Measurements from ENCODE around the gene TRIM41.
A peak's percentile ranks its signal among the peaks of the same experiment; 100 is the strongest.

Gene TRIM41

DNA sequence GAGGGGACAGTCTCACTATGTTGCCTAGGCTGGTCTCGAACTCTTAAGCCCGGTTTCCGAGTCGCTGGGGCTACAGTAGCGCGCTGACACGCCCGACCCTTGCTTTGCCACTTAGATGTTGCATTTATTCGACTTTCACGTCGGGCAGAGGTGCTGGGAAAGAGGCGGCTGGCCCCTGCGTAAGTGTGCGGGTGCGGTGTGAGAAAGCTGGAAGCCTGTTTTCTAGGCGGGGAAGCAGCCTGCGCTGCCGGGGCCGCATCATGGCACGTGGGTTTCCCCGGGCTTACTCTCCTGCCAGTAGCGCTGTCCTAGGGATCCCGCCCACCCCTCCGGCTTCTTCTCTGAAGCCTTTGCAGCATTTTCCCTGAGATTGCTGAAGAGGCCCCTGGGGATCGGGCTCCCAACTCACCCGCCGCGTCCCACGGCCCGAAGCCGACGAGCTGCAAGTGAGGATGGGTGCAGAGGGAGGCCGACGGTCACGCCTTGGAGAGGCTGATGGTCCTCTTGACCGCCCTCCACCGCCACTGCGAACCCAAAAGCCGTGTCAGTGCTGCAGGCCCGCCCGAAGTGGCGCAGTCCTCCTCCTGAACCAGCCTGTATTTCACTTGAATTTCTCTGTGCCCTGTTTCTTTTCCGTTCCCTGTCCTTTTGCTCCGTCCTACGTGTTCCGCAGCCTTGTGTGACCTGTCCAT is 5.8 kb upstream of the TRIM41 start:
- TF ChIP-seq ISL1 (CRISPR knock-in tag; IDR thresholded peaks at IDR 0.05) (no peak), ZFP30 (CRISPR knock-in tag; IDR thresholded peaks at IDR 0.05) (no peak), RARB (CRISPR knock-in tag; IDR thresholded peaks at IDR 0.05) (no peak), TCF4 (CRISPR knock-in tag; IDR thresholded peaks at IDR 0.05; ENCODE audit: borderline replicate concordance) (no peak), ZC3H10 (CRISPR knock-in tag; IDR thresholded peaks at IDR 0.05) (no peak), ARNTL (CRISPR knock-in tag; IDR thresholded peaks at IDR 0.05; ENCODE audit: borderline replicate concordance, low read depth) (no peak), ZNF70 (CRISPR knock-in tag; IDR thresholded peaks at IDR 0.05) (0 out of 2 replicates have a peak, but pooled peaks have one; percentile 41)
- TF ChIP-seq, protein P1, sequence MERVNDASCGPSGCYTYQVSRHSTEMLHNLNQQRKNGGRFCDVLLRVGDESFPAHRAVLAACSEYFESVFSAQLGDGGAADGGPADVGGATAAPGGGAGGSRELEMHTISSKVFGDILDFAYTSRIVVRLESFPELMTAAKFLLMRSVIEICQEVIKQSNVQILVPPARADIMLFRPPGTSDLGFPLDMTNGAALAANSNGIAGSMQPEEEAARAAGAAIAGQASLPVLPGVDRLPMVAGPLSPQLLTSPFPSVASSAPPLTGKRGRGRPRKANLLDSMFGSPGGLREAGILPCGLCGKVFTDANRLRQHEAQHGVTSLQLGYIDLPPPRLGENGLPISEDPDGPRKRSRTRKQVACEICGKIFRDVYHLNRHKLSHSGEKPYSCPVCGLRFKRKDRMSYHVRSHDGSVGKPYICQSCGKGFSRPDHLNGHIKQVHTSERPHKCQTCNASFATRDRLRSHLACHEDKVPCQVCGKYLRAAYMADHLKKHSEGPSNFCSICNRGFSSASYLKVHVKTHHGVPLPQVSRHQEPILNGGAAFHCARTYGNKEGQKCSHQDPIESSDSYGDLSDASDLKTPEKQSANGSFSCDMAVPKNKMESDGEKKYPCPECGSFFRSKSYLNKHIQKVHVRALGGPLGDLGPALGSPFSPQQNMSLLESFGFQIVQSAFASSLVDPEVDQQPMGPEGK (CRISPR knock-in tag; IDR thresholded peaks at IDR 0.05; ENCODE audit: borderline replicate concordance), result no peak
- peak; percentile 47 for ATAC-seq

GRCh38 chr5:181217803-181218062 is 5.3 kb upstream of the TRIM41 start:
- TF ChIP-seq OSR1 (CRISPR knock-in tag; IDR thresholded peaks at IDR 0.05) (no peak), CREB5 (CRISPR knock-in tag; IDR thresholded peaks at IDR 0.05; ENCODE audit: low read depth) (no peak)
- no peak; the same call in 2 of the 3 replicates for ATAC-seq

GRCh38 chr5:181218795-181219124 is 4.3 kb upstream of the TRIM41 start:
- ATAC-seq, result no peak

More at GRCh38 chr5:181218795-181219124, 4.3 kb upstream of the TRIM41 start:
- TF ChIP-seq ARNTL (CRISPR knock-in tag; IDR thresholded peaks at IDR 0.05; ENCODE audit: borderline replicate concordance, low read depth), result no peak
- TF ChIP-seq ZNF8 (CRISPR knock-in tag; IDR thresholded peaks at IDR 0.05), result no peak
- TF ChIP-seq, protein P1 (CRISPR knock-in tag; IDR thresholded peaks at IDR 0.05; ENCODE audit: borderline replicate concordance), result no peak
- TF ChIP-seq, protein P2, sequence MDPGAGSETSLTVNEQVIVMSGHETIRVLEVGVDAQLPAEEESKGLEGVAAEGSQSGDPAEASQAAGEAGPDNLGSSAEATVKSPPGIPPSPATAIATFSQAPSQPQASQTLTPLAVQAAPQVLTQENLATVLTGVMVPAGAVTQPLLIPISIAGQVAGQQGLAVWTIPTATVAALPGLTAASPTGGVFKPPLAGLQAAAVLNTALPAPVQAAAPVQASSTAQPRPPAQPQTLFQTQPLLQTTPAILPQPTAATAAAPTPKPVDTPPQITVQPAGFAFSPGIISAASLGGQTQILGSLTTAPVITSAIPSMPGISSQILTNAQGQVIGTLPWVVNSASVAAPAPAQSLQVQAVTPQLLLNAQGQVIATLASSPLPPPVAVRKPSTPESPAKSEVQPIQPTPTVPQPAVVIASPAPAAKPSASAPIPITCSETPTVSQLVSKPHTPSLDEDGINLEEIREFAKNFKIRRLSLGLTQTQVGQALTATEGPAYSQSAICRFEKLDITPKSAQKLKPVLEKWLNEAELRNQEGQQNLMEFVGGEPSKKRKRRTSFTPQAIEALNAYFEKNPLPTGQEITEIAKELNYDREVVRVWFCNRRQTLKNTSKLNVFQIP (CRISPR knock-in tag; IDR thresholded peaks at IDR 0.05; ENCODE audit: borderline replicate concordance, low read depth), result no peak
- no peak for TF ChIP-seq ZC3H10 (CRISPR knock-in tag; IDR thresholded peaks at IDR 0.05)
- no peak for TF ChIP-seq SNAI2 (CRISPR knock-in tag; IDR thresholded peaks at IDR 0.05)
- TF ChIP-seq ZFP3 (CRISPR knock-in tag; IDR thresholded peaks at IDR 0.05), result no peak
- TF ChIP-seq, protein P3, sequence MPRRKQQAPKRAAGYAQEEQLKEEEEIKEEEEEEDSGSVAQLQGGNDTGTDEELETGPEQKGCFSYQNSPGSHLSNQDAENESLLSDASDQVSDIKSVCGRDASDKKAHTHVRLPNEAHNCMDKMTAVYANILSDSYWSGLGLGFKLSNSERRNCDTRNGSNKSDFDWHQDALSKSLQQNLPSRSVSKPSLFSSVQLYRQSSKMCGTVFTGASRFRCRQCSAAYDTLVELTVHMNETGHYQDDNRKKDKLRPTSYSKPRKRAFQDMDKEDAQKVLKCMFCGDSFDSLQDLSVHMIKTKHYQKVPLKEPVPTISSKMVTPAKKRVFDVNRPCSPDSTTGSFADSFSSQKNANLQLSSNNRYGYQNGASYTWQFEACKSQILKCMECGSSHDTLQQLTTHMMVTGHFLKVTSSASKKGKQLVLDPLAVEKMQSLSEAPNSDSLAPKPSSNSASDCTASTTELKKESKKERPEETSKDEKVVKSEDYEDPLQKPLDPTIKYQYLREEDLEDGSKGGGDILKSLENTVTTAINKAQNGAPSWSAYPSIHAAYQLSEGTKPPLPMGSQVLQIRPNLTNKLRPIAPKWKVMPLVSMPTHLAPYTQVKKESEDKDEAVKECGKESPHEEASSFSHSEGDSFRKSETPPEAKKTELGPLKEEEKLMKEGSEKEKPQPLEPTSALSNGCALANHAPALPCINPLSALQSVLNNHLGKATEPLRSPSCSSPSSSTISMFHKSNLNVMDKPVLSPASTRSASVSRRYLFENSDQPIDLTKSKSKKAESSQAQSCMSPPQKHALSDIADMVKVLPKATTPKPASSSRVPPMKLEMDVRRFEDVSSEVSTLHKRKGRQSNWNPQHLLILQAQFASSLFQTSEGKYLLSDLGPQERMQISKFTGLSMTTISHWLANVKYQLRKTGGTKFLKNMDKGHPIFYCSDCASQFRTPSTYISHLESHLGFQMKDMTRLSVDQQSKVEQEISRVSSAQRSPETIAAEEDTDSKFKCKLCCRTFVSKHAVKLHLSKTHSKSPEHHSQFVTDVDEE (CRISPR knock-in tag; IDR thresholded peaks at IDR 0.05), result no peak
- no peak for TF ChIP-seq TOX (CRISPR knock-in tag; IDR thresholded peaks at IDR 0.05; ENCODE audit: borderline replicate concordance)
- no peak for TF ChIP-seq ZNF565 (CRISPR knock-in tag; conservative IDR thresholded peaks at IDR 0.05; ENCODE audit: low read depth)
- no peak for TF ChIP-seq CREB5 (CRISPR knock-in tag; IDR thresholded peaks at IDR 0.05; ENCODE audit: low read depth)
- TF ChIP-seq OSR1 (CRISPR knock-in tag; IDR thresholded peaks at IDR 0.05), result no peak
- TF ChIP-seq BACH2 (CRISPR knock-in tag; IDR thresholded peaks at IDR 0.05; ENCODE audit: borderline replicate concordance), result no peak
- TF ChIP-seq RARB (CRISPR knock-in tag; IDR thresholded peaks at IDR 0.05), result no peak
- no peak for TF ChIP-seq CSDC2 (CRISPR knock-in tag; IDR thresholded peaks at IDR 0.05)
- no peak for TF ChIP-seq ZFP30 (CRISPR knock-in tag; IDR thresholded peaks at IDR 0.05)
- TF ChIP-seq CSRNP3 (CRISPR knock-in tag; IDR thresholded peaks at IDR 0.05), result no peak

Measured in SK-N-SH treated with all-trans-retinoic acid at 6 μM for 48 hours (cell line).